RCC 7860 (cell line): ENCODE results near the gene KHDC1L.
"Not testable (repeated sequence)": the region's sequence is repeated elsewhere in the genome, so short reads cannot be mapped to it uniquely, and the experiment has no call there.

Source experiments
- DNase-seq: peaks from one replicate; pipeline ENCODE4 v3.0.0-alpha.2; 2015; ENCODE audit warnings: low spot score
- FAIRE-seq: peaks from 2 replicates; lab custom pipeline; 2012; peaks lifted over from hg19 to GRCh38; lab: Jason Lieb, UNC

The KHDC1L gene

GRCh38 chr6:73225396-73225795 lies at the start of gene KHDC1L:
Gene KHDC1L, minus strand, starts transcription at chr6:73225496. Its CDS starts 88 bp downstream, at chr6:73225408.
- DNase-seq (no peak), FAIRE-seq (no peak)

GRCh38 chr6:73269296-73269695 lies 44.0 kb upstream of the KHDC1L start:
- FAIRE-seq, DNase-seq: not testable (repeated sequence)

- DNase-seq, FAIRE-seq: not testable (repeated sequence)
Observed at GRCh38 chr6:73268896-73269295, 43.6 kb upstream of the KHDC1L start.

GRCh38 chr6:73264446-73264845 lies 39.1 kb upstream of the KHDC1L start:
- FAIRE-seq: no peak
- DNase-seq: no peak

- no peak for DNase-seq
- FAIRE-seq: no peak
Observed at GRCh38 chr6:73263570-73263909, 38.2 kb upstream of the KHDC1L start.

- peak; percentile 10 for DNase-seq
- FAIRE-seq: no peak
Observed at GRCh38 chr6:73262671-73263569, 37.6 kb upstream of the KHDC1L start, which contains the start of gene KHDC1. Gene KHDC1, minus strand, starts transcription at chr6:73263196. Its CDS starts 20,679 bp downstream, at chr6:73242517.

GRCh38 chr6:73258721-73259120 lies 33.4 kb upstream of the KHDC1L start:
- DNase-seq: no peak
- no peak for FAIRE-seq

GRCh38 chr6:73254323-73254722 lies 29.0 kb upstream of the KHDC1L start:
- not testable (repeated sequence) for FAIRE-seq, DNase-seq

- no peak for FAIRE-seq
Observed at GRCh38 chr6:73252703-73253102, 27.4 kb upstream of the KHDC1L start.

GRCh38 chr6:73250016-73250415 lies 24.7 kb upstream of the KHDC1L start:
- FAIRE-seq (no peak), DNase-seq (no peak)

More at GRCh38 chr6:73252703-73253102, 27.4 kb upstream of the KHDC1L start:
- no peak for DNase-seq

- DNase-seq: no peak
- FAIRE-seq: no peak
Observed at GRCh38 chr6:73248192-73248903, 23.1 kb upstream of the KHDC1L start.

GRCh38 chr6:73242001-73242400 lies 16.7 kb upstream of the KHDC1L start:
- DNase-seq: no peak
- no peak for FAIRE-seq

GRCh38 chr6:73240730-73241129 lies 15.4 kb upstream of the KHDC1L start:
- no peak for FAIRE-seq

GRCh38 chr6:73236144-73236750 lies 11.0 kb upstream of the KHDC1L start:
- DNase-seq (peak; percentile 40), FAIRE-seq (no peak)

More at GRCh38 chr6:73240730-73241129, 15.4 kb upstream of the KHDC1L start:
- DNase-seq: no peak

- DNase-seq: no peak
- FAIRE-seq: no peak
Observed at GRCh38 chr6:73234733-73235132, 9.4 kb upstream of the KHDC1L start.

GRCh38 chr6:73233971-73234370 lies 8.7 kb upstream of the KHDC1L start:
- not testable (repeated sequence) for FAIRE-seq, DNase-seq

- no peak for DNase-seq
- no peak for FAIRE-seq
Observed at GRCh38 chr6:73233048-73233447, 7.8 kb upstream of the KHDC1L start.

GRCh38 chr6:73231986-73232391 lies 6.7 kb upstream of the KHDC1L start:
- DNase-seq (no peak), FAIRE-seq (no peak)

GRCh38 chr6:73227606-73228255 lies 2.4 kb upstream of the KHDC1L start:
- no peak for FAIRE-seq
- DNase-seq: no peak

- FAIRE-seq (no peak), DNase-seq (no peak)
Observed at GRCh38 chr6:73216859-73217258, 8.4 kb downstream of the KHDC1L start.

- DNase-seq (no peak), FAIRE-seq (no peak)
Observed at GRCh38 chr6:73209117-73209516, 16.2 kb downstream of the KHDC1L start.
